Trophoblast cell (in vitro differentiated cells and primary cell): ENCODE results near the gene CCDC142.

Experiments
- DNase-seq, 2 donors: peaks; one replicate each; pipeline ENCODE4 v3.0.0-alpha.2; 2016
- H2AFZ ChIP-seq: 2 replicates; pipeline ENCODE4 v1.6.1; 2013; ENCODE audit warnings: low read length, moderate library complexity, mild to moderate bottlenecking; ENCODE audit not compliant: insufficient read depth, poor library complexity
- H2AK5ac ChIP-seq: 2 replicates; pipeline ENCODE4 v1.6.1; 2013; ENCODE audit warnings: mild to moderate bottlenecking, low read length
- H2BK120ac ChIP-seq: 2 replicates; pipeline ENCODE4 v1.6.1; 2013; ENCODE audit warnings: low read length, mild to moderate bottlenecking, moderate library complexity; ENCODE audit not compliant: insufficient read depth, poor library complexity
- H2BK12ac ChIP-seq: 2 replicates; pipeline ENCODE4 v1.6.1; 2013; ENCODE audit warnings: mild to moderate bottlenecking, low read length, moderate library complexity
- H2BK5ac ChIP-seq: 2 replicates; pipeline ENCODE4 v1.6.1; 2013; ENCODE audit warnings: low read length, low read depth, moderate library complexity, mild to moderate bottlenecking; ENCODE audit not compliant: poor library complexity
- H3K14ac ChIP-seq: 2 replicates; pipeline ENCODE4 v1.6.1; 2013; ENCODE audit warnings: mild to moderate bottlenecking, low read length
- H3K18ac ChIP-seq: 2 replicates; pipeline ENCODE4 v1.6.1; 2013; ENCODE audit warnings: mild to moderate bottlenecking, low read length
- H3K23ac ChIP-seq: 2 replicates; pipeline ENCODE4 v1.6.1; 2013; ENCODE audit warnings: low read length
- H3K27ac ChIP-seq: 2 replicates; pipeline ENCODE4 v1.5.1; 2013; ENCODE audit warnings: low read depth, mild to moderate bottlenecking, inconsistent platforms, low read length, moderate library complexity
- H3K27me3 ChIP-seq: 2 replicates; pipeline ENCODE4 v1.6.1; 2013; ENCODE audit warnings: inconsistent platforms, mild to moderate bottlenecking, low read length, moderate library complexity; ENCODE audit not compliant: insufficient read depth
- H3K36me3 ChIP-seq, 2 experiments: 1 replicate in 1 of 2; 2 replicates in 1 of 2; pipeline ENCODE4 v1.6.1; 2013; ENCODE audit warnings: low read length in 2 of 2, mild to moderate bottlenecking in 2 of 2, moderate library complexity in 1 of 2; ENCODE audit not compliant: insufficient read depth in 2 of 2, control insufficient read depth in 1 of 2
- H3K4ac ChIP-seq: 2 replicates; pipeline ENCODE4 v1.6.1; 2013; ENCODE audit warnings: low read depth, mild to moderate bottlenecking, low read length, moderate library complexity
- H3K4me1 ChIP-seq, 2 experiments: 1 replicate in 1 of 2; 2 replicates in 1 of 2; pipeline ENCODE4 v1.6.1; 2013; ENCODE audit warnings: low read length in 2 of 2, mild to moderate bottlenecking in 2 of 2, moderate library complexity in 1 of 2; ENCODE audit not compliant: insufficient read depth in 2 of 2, control insufficient read depth in 1 of 2
- H3K4me2 ChIP-seq: 2 replicates; pipeline ENCODE4 v1.6.1; 2013; ENCODE audit warnings: inconsistent platforms, mild to moderate bottlenecking, low read length, moderate library complexity
- H3K4me3 ChIP-seq: 2 replicates; pipeline ENCODE4 v1.5.1; 2013; ENCODE audit warnings: mild to moderate bottlenecking, low read depth, low read length, inconsistent platforms
- H3K79me1 ChIP-seq: one replicate; pipeline ENCODE4 v1.6.1; 2013; ENCODE audit warnings: low read length
- H3K79me2 ChIP-seq: 2 replicates; pipeline ENCODE4 v1.6.1; 2013; ENCODE audit warnings: low read length, mild to moderate bottlenecking; ENCODE audit not compliant: control insufficient read depth, insufficient read depth, poor library complexity
- H3K9ac ChIP-seq: 2 replicates; pipeline ENCODE4 v1.6.1; 2013; ENCODE audit warnings: mild to moderate bottlenecking, low read length
- H3K9me3 ChIP-seq: 2 replicates; pipeline ENCODE4 v1.6.1; 2013; ENCODE audit warnings: low read depth, mild to moderate bottlenecking, control low read depth, inconsistent platforms, low read length; ENCODE audit not compliant: insufficient read depth
- H4K12ac ChIP-seq: 2 replicates; pipeline ENCODE4 v1.6.1; 2013; ENCODE audit warnings: low read depth, mild to moderate bottlenecking, low read length, moderate library complexity
- H4K8ac ChIP-seq: 2 replicates; pipeline ENCODE4 v1.6.1; 2013; ENCODE audit warnings: low read depth, mild to moderate bottlenecking, low read length, moderate library complexity
- H4K91ac ChIP-seq: one replicate; pipeline ENCODE4 v1.6.1; 2013; ENCODE audit warnings: low read depth, mild to moderate bottlenecking, low read length, moderate library complexity
- WGBS: extraction: QIAGEN DNeasy Blood & Tissue Kit; methylation state at CpG from one replicate; pipeline ENCODE4 v1.1.7; 2013; ENCODE audit warnings: missing lambda C conversion rate; ENCODE audit not compliant: insufficient read length, insufficient coverage; ENCODE audit errors: extremely low coverage; 5-methylcytosine and 5-hydroxymethylcytosine counted together

Gene CCDC142

DNA sequence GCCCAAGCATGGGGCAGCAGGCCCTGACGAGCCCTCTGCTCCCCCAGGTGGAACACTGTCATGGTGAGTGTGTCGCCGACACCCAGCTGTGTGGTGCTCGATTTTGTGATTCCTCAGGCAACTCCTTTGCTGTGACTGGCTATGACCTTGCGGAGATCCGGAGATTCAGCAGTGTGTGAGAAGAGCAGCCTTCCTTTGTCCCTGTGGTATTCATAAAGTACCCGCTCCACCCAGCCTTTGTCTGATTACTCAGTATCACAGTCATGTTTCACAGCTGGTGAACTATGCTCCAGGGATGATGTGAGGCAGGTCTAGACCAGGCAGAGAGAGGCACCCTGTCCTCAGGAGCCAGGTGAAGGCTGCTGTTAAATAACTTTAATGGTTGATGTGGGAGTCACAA lies 57.3 kb downstream of the CCDC142 start:
- no peak overlapping the region for H4K91ac ChIP-seq
- no peak overlapping the region for H3K18ac ChIP-seq
- DNase-seq = peak; percentile 91 to 95
- H3K14ac ChIP-seq = no peak overlapping the region
- no peak overlapping the region for H2AK5ac ChIP-seq
- H3K9me3 ChIP-seq = no peaks in the 10 kb centered on the region
- peaks cover 47 to 57% of the 10 kb centered on the region in 2 experiments for H3K36me3 ChIP-seq
- H3K79me1 ChIP-seq = no peaks in the 10 kb centered on the region
- no peak overlapping the region for H4K12ac ChIP-seq
- WGBS = no CpG with 5 or more reads among the region's 7 CpGs
- no peak overlapping the region for H3K23ac ChIP-seq
- no peak overlapping the region for H4K8ac ChIP-seq
- peaks cover 6 to 9% of the 10 kb centered on the region in 2 experiments for H3K4me1 ChIP-seq
- H3K4me3 ChIP-seq = no peak overlapping the region
- peaks cover 2% of the 10 kb centered on the region for H3K79me2 ChIP-seq
- no peak overlapping the region for H2BK120ac ChIP-seq
- H3K4me2 ChIP-seq = no peak overlapping the region
- no peak overlapping the region for H2BK12ac ChIP-seq
- no peaks in the 10 kb centered on the region for H3K27me3 ChIP-seq
- H2AFZ ChIP-seq = no peak overlapping the region
- H2BK5ac ChIP-seq = no peak overlapping the region
- no peak overlapping the region for H3K4ac ChIP-seq
- no peak overlapping the region for H3K27ac ChIP-seq
- H3K9ac ChIP-seq = no peak overlapping the region

DNA sequence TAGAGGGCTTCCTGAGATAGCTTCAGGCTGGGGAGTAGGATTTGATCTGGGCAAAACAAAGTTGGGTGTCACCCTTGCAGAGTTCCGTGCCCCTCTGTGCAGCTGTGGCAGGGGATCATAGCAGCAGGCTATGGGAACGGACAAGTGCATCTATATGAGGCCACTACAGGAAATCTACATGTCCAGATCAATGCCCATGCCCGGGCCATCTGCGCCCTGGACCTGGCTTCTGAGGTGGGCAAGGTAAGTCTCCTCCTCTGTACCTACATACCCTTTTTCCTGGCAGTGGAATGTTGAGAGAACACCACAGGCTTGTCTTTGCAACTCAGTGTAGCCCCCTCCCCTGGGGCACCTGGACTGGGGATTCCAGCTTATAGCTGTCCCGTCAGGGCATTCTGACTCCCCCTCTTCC lies 57.8 kb downstream of the CCDC142 start:
- no peak overlapping the region for H4K91ac ChIP-seq
- no peak overlapping the region for H4K8ac ChIP-seq
- no peak overlapping the region for H3K9ac ChIP-seq
- no peak overlapping the region for H2AFZ ChIP-seq
- H3K79me1 ChIP-seq = no peaks in the 10 kb centered on the region
- H2BK5ac ChIP-seq = no peak overlapping the region
- no peak overlapping the region for H4K12ac ChIP-seq
- no peak overlapping the region for H3K4ac ChIP-seq
- H3K4me1 ChIP-seq = peaks cover 6 to 9% of the 10 kb centered on the region in 2 experiments
- no peaks in the 10 kb centered on the region for H3K27me3 ChIP-seq
- no peak overlapping the region for H2BK12ac ChIP-seq
- no peak overlapping the region for H3K4me2 ChIP-seq
- no peak overlapping the region for H3K14ac ChIP-seq
- DNase-seq = no peak
- H3K27ac ChIP-seq = no peak overlapping the region
- no peak overlapping the region for H2BK120ac ChIP-seq
- H3K9me3 ChIP-seq = no peaks in the 10 kb centered on the region
- H3K36me3 ChIP-seq = peaks cover 42 to 52% of the 10 kb centered on the region in 2 experiments
- no peak overlapping the region for H3K4me3 ChIP-seq
- no peak overlapping the region for H3K23ac ChIP-seq
- H2AK5ac ChIP-seq = no peak overlapping the region
- H3K18ac ChIP-seq = no peak overlapping the region
- WGBS = no CpG with 5 or more reads among the region's 5 CpGs
- H3K79me2 ChIP-seq = peaks cover 2% of the 10 kb centered on the region

DNA sequence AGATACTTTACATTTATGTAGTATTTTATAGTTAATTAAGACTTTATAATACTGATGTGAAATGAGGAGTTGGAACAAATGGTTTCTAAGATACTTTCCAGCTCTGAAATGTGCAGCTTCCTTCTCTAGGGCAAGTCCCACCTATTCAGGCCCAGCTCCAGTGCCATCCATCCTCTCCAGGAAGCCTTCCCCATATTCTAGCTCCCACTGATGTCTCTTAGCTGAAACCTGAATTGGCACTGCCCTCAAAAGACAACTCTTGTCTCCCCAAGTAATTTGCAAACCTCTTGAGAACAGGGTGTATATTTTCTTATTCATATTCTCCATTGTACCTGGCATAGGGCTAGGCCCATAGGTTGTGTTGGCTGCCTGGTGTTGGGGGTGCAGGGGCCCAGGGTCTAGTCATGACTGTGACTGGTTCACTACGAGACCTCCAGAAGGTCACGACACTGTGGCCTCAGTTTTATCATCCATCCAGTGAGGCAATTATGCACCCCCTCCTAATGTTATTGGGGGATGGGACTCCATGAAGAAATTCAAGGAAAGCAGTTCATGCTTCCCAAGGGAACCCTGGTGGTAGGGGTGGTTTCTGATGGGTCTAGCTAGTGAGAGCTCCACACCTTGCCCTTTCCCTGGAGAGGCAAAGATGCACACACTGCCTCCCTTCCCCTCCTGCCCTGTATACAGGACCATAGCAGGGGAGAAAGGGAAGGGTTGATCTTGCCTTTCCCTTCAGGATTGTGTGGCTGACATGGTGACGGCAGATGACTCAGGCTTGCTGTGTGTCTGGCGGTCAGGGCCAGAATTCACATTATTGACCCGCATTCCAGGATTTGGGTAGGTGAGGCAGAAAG lies 58.4 kb downstream of the CCDC142 start:
- Histone ChIP-seq H4K91ac (no peak overlapping the region), H2BK5ac (no peak overlapping the region), H3K9ac (no peak overlapping the region), H3K36me3 (peaks cover 35 to 46% of the 10 kb centered on the region in 2 experiments), H2AK5ac (no peak overlapping the region), H2AFZ (no peak overlapping the region), H4K8ac (no peak overlapping the region), H2BK120ac (no peak overlapping the region), H3K4me1 (peaks cover 6 to 9% of the 10 kb centered on the region in 2 experiments), H3K27me3 (no peaks in the 10 kb centered on the region), H3K9me3 (no peaks in the 10 kb centered on the region), H3K23ac (no peak overlapping the region), H3K27ac (no peak overlapping the region), H3K14ac (no peak overlapping the region), H2BK12ac (no peak overlapping the region), H4K12ac (no peak overlapping the region), H3K79me1 (no peaks in the 10 kb centered on the region), H3K4ac (no peak overlapping the region), H3K4me2 (no peak overlapping the region), H3K79me2 (peaks cover 2% of the 10 kb centered on the region), H3K18ac (no peak overlapping the region), H3K4me3 (no peak overlapping the region)
- DNase-seq = peak; percentile 61 to 64
- no CpG with 5 or more reads among the region's 5 CpGs for WGBS
